ENCODE results near the gene HIRIP3.

GRCh38 chr16:30027588-30028437, 32.4 kb upstream of the HIRIP3 start:
- TF ChIP-seq CTCF (IDR thresholded peaks at IDR 0.05; ENCODE audit: borderline replicate concordance, extremely low read depth, low read length, poor library complexity, severe bottlenecking) (no peak), EZH2 (IDR thresholded peaks at IDR 0.05; ENCODE audit: borderline replicate concordance, low read depth, low read length, severe bottlenecking) (no peak)

Measured in DND-41 (cell line).